KMS-11 (cell line): ENCODE measurements around the gene SYCP3.

ENCODE experiments used
- H2AFZ ChIP-seq: fragments of 200-600 bp; sonication (generic); 2 replicates; pipeline ENCODE4 v1.6.1; 2016; ENCODE audit warnings: antibody characterized with exemption, mixed run types, low read depth
- H3K27ac ChIP-seq: fragments of 200-600 bp; sonication (generic); 2 replicates; pipeline ENCODE4 v1.6.1; 2016; ENCODE audit warnings: mild to moderate bottlenecking, mixed run types
- H3K27me3 ChIP-seq: fragments of 200-600 bp; sonication (generic); 2 replicates; pipeline ENCODE4 v1.6.1; 2017; ENCODE audit warnings: mild to moderate bottlenecking, low read depth, mixed run types, moderate library complexity; ENCODE audit not compliant: insufficient read depth
- H3K36me3 ChIP-seq: fragments of 200-600 bp; sonication (generic); 2 replicates; pipeline ENCODE4 v1.6.1; 2017; ENCODE audit warnings: mild to moderate bottlenecking, mixed run types; ENCODE audit not compliant: insufficient read depth
- H3K4me1 ChIP-seq: fragments of 200-600 bp; sonication (generic); 2 replicates; pipeline ENCODE4 v1.6.1; 2016; ENCODE audit warnings: mild to moderate bottlenecking, low read depth, mixed run types; ENCODE audit not compliant: poor library complexity, severe bottlenecking
- H3K4me2 ChIP-seq: fragments of 200-600 bp; sonication (generic); 2 replicates; pipeline ENCODE4 v1.7.0; 2016; ENCODE audit warnings: mild to moderate bottlenecking, mixed run types
- H3K4me3 ChIP-seq: fragments of 200-600 bp; sonication (generic); IDR thresholded peaks from 2 replicates; pipeline ENCODE4 v1.6.1; 2017; ENCODE audit warnings: low read depth, low read length, mixed read lengths; ENCODE audit not compliant: insufficient read depth
- H3K79me2 ChIP-seq: fragments of 200-600 bp; sonication (generic); 2 replicates; pipeline ENCODE4 v1.6.1; 2016; ENCODE audit warnings: low read depth, mixed run types; ENCODE audit not compliant: insufficient read depth
- H3K9ac ChIP-seq: fragments of 200-600 bp; sonication (generic); 2 replicates; pipeline ENCODE4 v1.6.1; 2016; ENCODE audit warnings: mild to moderate bottlenecking, mixed run types
- H4K20me1 ChIP-seq: fragments of 200-600 bp; sonication (generic); 2 replicates; pipeline ENCODE4 v1.6.1; 2016; ENCODE audit warnings: mild to moderate bottlenecking, mixed run types; ENCODE audit not compliant: insufficient read depth
- TF ChIP-seq, protein P1 (sequence below): fragments of 200-600 bp; sonication (generic); conservative IDR thresholded peaks from 2 replicates; pipeline ENCODE4 v1.6.1; 2017; ENCODE audit warnings: low read depth, mild to moderate bottlenecking, antibody characterized with exemption, low read length, moderate library complexity, mixed read lengths

SYCP3 gene

DNA sequence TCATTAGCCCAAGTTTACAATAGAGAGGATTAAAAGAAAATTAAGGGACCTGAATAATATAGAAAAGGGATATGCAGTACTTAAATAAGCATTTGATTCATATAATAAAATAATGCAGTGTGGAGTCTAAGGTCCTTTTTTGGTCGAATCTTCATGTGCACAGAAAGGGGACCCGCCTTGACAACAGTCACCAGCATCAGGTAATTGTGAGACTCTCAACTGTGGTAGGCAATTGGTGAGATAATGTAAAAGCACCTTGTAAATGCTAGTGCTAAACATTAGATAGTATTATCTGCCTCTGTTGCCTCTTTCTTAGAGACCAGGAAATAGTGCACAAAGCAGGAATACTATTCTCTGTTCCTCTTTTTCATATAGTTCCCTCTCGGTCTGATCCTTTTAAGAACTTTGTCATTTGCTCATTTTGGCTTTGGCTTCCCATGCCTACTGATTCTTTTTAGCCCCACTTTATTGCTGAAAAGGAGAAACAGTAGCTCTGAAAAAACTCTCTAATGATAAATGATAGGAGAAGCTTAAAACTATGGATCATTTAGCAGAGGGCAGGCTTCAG lies 24.3 kb downstream of the SYCP3 start:
- no peaks in the 10 kb centered on the region for H3K36me3 ChIP-seq
- no peak overlapping the region for H3K9ac ChIP-seq
- no peaks in the 10 kb centered on the region; the same call in 1 of the 2 replicates for H3K79me2 ChIP-seq
- H3K27me3 ChIP-seq, result no peaks in the 10 kb centered on the region
- H4K20me1 ChIP-seq, result no peaks in the 10 kb centered on the region
- TF ChIP-seq, protein P1, sequence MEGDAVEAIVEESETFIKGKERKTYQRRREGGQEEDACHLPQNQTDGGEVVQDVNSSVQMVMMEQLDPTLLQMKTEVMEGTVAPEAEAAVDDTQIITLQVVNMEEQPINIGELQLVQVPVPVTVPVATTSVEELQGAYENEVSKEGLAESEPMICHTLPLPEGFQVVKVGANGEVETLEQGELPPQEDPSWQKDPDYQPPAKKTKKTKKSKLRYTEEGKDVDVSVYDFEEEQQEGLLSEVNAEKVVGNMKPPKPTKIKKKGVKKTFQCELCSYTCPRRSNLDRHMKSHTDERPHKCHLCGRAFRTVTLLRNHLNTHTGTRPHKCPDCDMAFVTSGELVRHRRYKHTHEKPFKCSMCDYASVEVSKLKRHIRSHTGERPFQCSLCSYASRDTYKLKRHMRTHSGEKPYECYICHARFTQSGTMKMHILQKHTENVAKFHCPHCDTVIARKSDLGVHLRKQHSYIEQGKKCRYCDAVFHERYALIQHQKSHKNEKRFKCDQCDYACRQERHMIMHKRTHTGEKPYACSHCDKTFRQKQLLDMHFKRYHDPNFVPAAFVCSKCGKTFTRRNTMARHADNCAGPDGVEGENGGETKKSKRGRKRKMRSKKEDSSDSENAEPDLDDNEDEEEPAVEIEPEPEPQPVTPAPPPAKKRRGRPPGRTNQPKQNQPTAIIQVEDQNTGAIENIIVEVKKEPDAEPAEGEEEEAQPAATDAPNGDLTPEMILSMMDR, result no peak
- no peak overlapping the region for H2AFZ ChIP-seq
- H3K4me3 ChIP-seq, result no peak overlapping the region
- H3K27ac ChIP-seq, result no peak overlapping the region
- peaks cover 1% of the 10 kb centered on the region for H3K4me1 ChIP-seq
- H3K4me2 ChIP-seq, result no peak overlapping the region

DNA sequence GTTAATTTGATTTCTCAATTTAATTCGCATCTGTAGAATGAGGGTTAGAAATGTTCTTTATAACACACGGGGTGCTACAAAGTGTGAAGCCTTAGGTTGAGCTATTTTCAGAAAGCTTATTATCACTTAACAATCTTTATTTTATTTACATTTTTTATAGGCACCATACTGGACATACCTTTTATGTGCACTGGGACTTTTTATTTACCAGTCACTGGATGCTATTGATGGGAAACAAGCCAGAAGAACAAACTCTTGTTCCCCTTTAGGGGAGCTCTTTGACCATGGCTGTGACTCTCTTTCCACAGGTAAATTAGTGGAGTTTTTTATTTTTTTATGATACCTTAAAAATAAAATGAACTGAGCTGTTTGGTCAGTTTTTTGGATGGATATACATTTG lies 25.3 kb downstream of the SYCP3 start:
- Histone ChIP-seq H3K4me1 (peaks cover 9% of the 10 kb centered on the region), H3K27ac (no peak overlapping the region), H2AFZ (no peak overlapping the region), H3K4me3 (no peak overlapping the region), H4K20me1 (no peaks in the 10 kb centered on the region), H3K27me3 (no peaks in the 10 kb centered on the region), H3K9ac (no peak overlapping the region), H3K4me2 (no peak overlapping the region), H3K79me2 (no peaks in the 10 kb centered on the region; the same call in 1 of the 2 replicates), H3K36me3 (no peaks in the 10 kb centered on the region)
- TF ChIP-seq, protein P1, result no peak

DNA sequence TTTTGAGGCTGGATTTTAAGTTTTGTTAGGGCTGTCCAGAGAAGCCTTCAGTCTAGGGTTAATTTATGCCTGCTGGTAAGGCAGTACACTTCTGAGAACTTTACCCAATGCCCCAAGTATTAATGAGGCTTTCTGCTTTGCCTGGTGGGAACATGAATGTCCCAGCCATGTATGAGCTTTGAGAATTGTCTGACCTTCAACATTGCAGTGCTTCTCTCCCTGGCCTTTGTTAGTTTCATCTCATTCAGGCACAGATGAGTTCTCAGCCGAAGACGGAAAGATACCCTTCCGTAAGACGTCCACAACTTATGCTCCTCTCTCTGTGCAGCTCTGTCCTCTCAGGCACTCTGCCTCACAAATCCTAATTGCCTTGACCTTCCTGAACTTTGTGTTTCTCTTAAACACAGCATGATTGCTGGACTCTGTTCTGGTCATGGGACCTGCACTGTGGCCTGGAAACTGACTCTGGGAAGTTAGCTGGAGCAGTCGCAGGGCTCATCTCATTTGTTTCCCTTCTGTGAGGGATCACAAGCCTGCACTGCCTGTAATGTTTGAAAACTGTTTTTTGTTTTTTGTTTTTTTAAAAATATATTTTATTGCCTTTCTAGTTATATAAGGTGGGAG lies 26.1 kb downstream of the SYCP3 start:
- H3K27me3 ChIP-seq, result no peaks in the 10 kb centered on the region
- no peak overlapping the region for H3K4me3 ChIP-seq
- peaks cover 9% of the 10 kb centered on the region for H3K4me1 ChIP-seq
- no peaks in the 10 kb centered on the region for H3K36me3 ChIP-seq
- H3K4me2 ChIP-seq, result no peak overlapping the region
- no peak overlapping the region for H3K9ac ChIP-seq
- no peak overlapping the region for H3K27ac ChIP-seq
- TF ChIP-seq, protein P1, result no peak
- H2AFZ ChIP-seq, result no peak overlapping the region
- no peaks in the 10 kb centered on the region; the same call in 1 of the 2 replicates for H3K79me2 ChIP-seq
- no peaks in the 10 kb centered on the region for H4K20me1 ChIP-seq

DNA sequence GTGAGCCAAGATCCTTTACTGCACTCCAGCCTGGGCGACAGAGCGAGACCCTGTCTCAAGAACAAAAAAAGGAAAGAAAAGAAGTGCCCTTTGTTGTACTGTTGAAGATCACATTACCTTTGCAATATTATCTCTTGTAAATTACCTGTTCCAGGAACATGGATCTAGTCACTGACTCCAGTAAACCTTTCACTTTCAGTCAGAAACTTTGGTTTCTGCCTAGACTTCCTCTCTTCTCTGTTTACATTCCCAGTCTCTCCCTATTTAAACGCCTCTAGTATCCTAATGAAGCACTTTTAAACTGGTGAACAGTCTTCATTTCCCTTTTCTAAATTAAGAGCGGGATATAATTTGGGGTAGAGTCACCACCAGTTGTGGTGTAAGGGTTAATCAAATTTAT lies 29.0 kb downstream of the SYCP3 start:
- Histone ChIP-seq H3K36me3 (no peaks in the 10 kb centered on the region), H2AFZ (no peak overlapping the region), H3K27ac (no peak overlapping the region), H3K4me1 (peaks cover 9% of the 10 kb centered on the region), H3K4me3 (no peak overlapping the region), H3K9ac (no peak overlapping the region), H4K20me1 (no peaks in the 10 kb centered on the region), H3K27me3 (no peaks in the 10 kb centered on the region), H3K4me2 (no peak overlapping the region), H3K79me2 (no peaks in the 10 kb centered on the region; the same call in 1 of the 2 replicates)
- TF ChIP-seq, protein P1, result no peak
